T-helper 17 cell (primary cell): ENCODE measurements around the gene CYP19A1. TPM values are rescaled to one million over a fixed set of nuclear protein-coding genes. Genes with fewer than 3 reads are reported as not detected.

Experiments
- ATAC-seq: fragments of 150-1000 bp; cut with Tn5 transposase; 2 replicates; pipeline ENCODE4 v1.10.0; 2021; ENCODE audit warnings: mild to moderate bottlenecking, moderate library complexity
- DNase-seq, 3 donors: peaks; one replicate each; pipeline versions ENCODE4 v3.0.0 to v3.0.0-alpha.2; 2020 to 2021
- H3K9me3 ChIP-seq: one replicate; pipeline ENCODE4 v1.7.0; 2013; ENCODE audit warnings: low read length, mild to moderate bottlenecking; ENCODE audit not compliant: control insufficient read depth, poor library complexity, severe bottlenecking
- H3K27ac Mint-ChIP-seq: one replicate; pipeline ENCODE4 v1.8.0; 2022; ENCODE audit warnings: mild to moderate bottlenecking, moderate library complexity, mixed read lengths
- H3K27me3 Mint-ChIP-seq: one replicate; pipeline ENCODE4 v1.8.0; 2022; ENCODE audit warnings: mixed read lengths
- H3K36me3 Mint-ChIP-seq: one replicate; pipeline ENCODE4 v1.8.0; 2022; ENCODE audit warnings: low read depth, mixed read lengths
- H3K4me1 Mint-ChIP-seq: one replicate; pipeline ENCODE4 v1.8.0; 2022; ENCODE audit warnings: mild to moderate bottlenecking, mixed read lengths
- H3K4me3 Mint-ChIP-seq: one replicate; pipeline ENCODE4 v1.8.0; 2022; ENCODE audit warnings: mild to moderate bottlenecking, moderate library complexity, mixed read lengths
- total RNA-seq, 4 donors: library from RNA in 2 of 4; stranded (reverse) in 2 of 4; gene quantifications; one replicate each; pipeline ENCODE4 v1.2.3 and lab custom pipeline; 2022 to 2026

CYP19A1 gene
- total RNA-seq, 2 donors from 2014 or later, result 0.70 to 1.1 TPM

DNA sequence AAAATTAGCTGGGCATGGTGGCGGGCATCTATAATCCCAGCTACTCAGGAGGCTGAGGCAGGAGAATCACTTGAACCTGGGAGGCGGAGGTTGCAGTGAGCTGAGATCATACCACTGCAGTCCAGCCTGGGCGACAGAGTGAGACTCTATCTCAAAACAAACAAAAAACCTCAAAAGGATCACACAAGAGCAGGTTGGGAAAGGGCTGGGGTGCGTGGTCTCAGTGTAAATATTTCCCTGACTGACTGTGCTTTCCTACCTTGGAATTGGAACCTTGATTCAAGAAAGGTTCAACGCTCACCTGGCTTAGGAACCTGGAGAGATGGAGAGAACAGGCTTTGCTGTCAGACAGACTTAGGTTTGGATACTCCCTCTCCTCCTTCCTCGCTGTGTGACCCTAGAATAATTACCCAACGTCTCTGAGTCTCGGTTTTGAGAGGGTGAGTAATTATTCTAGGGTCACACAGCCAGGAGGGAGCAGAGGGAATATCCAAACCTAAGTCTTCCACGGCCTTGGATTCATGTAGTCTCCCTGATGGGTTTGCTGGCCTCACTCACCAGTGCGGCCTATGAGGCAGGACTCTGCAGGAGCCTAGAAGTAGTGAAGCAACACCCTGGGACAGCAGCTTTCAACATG lies 24.6 kb downstream of the CYP19A1 start:
- H3K36me3 Mint-ChIP-seq, result no peaks in the 10 kb centered on the region
- no peak overlapping the region for H3K27ac Mint-ChIP-seq
- H3K4me3 Mint-ChIP-seq, result no peak overlapping the region
- peaks cover 14% of the 10 kb centered on the region for H3K27me3 Mint-ChIP-seq
- no peaks in the 10 kb centered on the region for H3K9me3 ChIP-seq
- DNase-seq (no peak), ATAC-seq (no peak)
- H3K4me1 Mint-ChIP-seq, result no peaks in the 10 kb centered on the region

DNA sequence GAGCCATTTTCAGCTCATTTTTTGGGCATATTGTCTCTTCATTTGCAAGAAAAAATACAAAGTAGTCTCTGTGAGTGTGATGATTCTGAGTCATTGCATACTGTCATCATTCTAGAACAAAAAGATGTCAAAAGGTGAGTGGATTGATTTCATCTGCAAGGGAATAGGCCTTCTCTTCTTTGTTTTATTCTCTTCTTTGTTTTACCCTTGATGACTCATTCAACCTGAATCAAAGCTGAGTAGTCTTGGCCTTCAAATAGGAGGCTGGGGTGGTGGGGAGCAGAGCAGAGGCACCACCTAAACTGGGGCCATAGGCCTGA lies 25.4 kb downstream of the CYP19A1 start:
- H3K27ac Mint-ChIP-seq, result peak overlapping the region; percentile 6
- DNase-seq (no peak), ATAC-seq (no peak)
- H3K27me3 Mint-ChIP-seq, result peaks cover 16% of the 10 kb centered on the region
- H3K4me1 Mint-ChIP-seq, result no peaks in the 10 kb centered on the region
- no peaks in the 10 kb centered on the region for H3K36me3 Mint-ChIP-seq
- no peaks in the 10 kb centered on the region for H3K9me3 ChIP-seq
- H3K4me3 Mint-ChIP-seq, result no peak overlapping the region

GRCh38 chr15:51312166-51313073 lies 26.0 kb downstream of the CYP19A1 start:
- H3K4me3 Mint-ChIP-seq, result no peak overlapping the region
- H3K27me3 Mint-ChIP-seq, result peaks cover 22% of the 10 kb centered on the region
- no peaks in the 10 kb centered on the region for H3K36me3 Mint-ChIP-seq
- H3K4me1 Mint-ChIP-seq, result peaks cover 4% of the 10 kb centered on the region
- peak overlapping the region; percentile 6 for H3K27ac Mint-ChIP-seq
- no peak for ATAC-seq
- H3K9me3 ChIP-seq, result no peaks in the 10 kb centered on the region
- DNase-seq, result no peak

DNA sequence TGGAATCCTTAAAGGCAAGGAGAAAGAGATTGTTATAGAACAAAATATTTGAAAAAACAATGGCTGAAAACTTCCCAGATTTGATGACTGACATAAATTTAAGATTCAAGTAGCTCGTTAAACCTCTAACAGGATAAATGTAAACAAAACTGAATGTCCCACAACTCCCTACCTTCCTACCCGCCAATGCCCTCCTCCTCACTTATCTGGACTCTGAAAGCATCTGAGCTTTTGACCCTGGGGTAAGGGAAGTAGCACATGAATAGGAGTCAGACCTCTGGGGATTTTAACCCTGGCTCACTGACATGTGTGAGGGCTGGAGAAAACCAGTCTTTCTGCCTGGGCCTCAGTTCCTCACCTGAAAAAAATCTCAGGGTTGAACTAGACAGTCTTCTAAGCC lies 26.9 kb downstream of the CYP19A1 start:
- peaks cover 22% of the 10 kb centered on the region for H3K27me3 Mint-ChIP-seq
- no peak overlapping the region for H3K4me3 Mint-ChIP-seq
- no peaks in the 10 kb centered on the region for H3K9me3 ChIP-seq
- no peak overlapping the region for H3K27ac Mint-ChIP-seq
- H3K36me3 Mint-ChIP-seq, result no peaks in the 10 kb centered on the region
- peaks cover 4% of the 10 kb centered on the region for H3K4me1 Mint-ChIP-seq
- ATAC-seq (no peak), DNase-seq (no peak)

DNA sequence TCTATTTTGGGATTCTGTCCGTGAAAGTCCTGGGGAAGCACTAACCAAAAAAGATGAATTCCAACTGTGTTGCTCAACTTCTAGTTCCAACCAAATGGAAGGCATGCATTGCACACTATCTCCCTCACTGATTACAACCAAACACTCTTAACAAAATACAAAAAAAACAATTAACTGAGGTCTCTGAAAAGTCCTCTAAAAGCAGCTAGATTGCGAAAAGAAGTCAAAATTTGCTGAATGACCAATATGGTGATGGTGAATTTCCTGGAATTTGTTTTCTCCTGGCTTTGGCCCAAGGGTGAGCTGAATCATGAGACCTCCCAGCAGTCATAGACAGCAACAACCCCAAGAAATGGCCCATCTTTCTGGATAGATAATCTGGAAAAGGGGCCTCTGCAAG lies 28.3 kb downstream of the CYP19A1 start:
- peaks cover 4% of the 10 kb centered on the region for H3K4me1 Mint-ChIP-seq
- no peaks in the 10 kb centered on the region for H3K9me3 ChIP-seq
- no peaks in the 10 kb centered on the region for H3K36me3 Mint-ChIP-seq
- ATAC-seq (no peak), DNase-seq (no peak)
- no peak overlapping the region for H3K4me3 Mint-ChIP-seq
- H3K27ac Mint-ChIP-seq, result no peak overlapping the region
- peaks cover 28% of the 10 kb centered on the region for H3K27me3 Mint-ChIP-seq

GRCh38 chr15:51307811-51308210 lies 30.6 kb downstream of the CYP19A1 start:
- no peaks in the 10 kb centered on the region for H3K9me3 ChIP-seq
- no peak for ATAC-seq
- no peak overlapping the region for H3K27ac Mint-ChIP-seq
- peaks cover 34% of the 10 kb centered on the region for H3K27me3 Mint-ChIP-seq
- peaks cover 4% of the 10 kb centered on the region for H3K4me1 Mint-ChIP-seq
- H3K36me3 Mint-ChIP-seq, result no peaks in the 10 kb centered on the region
- H3K4me3 Mint-ChIP-seq, result no peak overlapping the region
- no peak for DNase-seq

DNA sequence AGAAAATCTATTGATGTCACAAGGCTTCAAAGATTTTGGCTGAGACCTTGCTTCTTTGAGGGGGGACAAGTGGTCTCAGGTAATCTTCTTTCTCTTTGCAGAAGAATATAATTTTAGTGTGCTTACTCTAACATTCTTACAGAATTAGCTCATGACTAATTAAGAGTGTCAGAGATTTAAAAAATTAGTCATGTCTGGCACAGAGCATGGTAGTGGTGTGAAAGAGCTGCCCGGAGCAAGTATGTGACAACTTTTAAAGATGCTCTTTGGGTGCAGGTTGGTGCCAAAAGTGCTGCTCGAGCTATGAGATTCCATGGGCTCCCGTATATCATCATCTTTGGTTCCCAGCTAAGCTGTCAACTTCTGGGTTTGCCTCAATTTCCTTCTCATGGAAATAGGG lies 31.1 kb downstream of the CYP19A1 start:
- peaks cover 4% of the 10 kb centered on the region for H3K4me1 Mint-ChIP-seq
- H3K27ac Mint-ChIP-seq, result no peak overlapping the region
- no peaks in the 10 kb centered on the region for H3K9me3 ChIP-seq
- no peaks in the 10 kb centered on the region for H3K36me3 Mint-ChIP-seq
- H3K4me3 Mint-ChIP-seq, result no peak overlapping the region
- H3K27me3 Mint-ChIP-seq, result peaks cover 33% of the 10 kb centered on the region
- ATAC-seq (no peak), DNase-seq (no peak)

- Mint-ChIP-seq H3K36me3 (no peaks in the 10 kb centered on the region), H3K27me3 (peaks cover 44% of the 10 kb centered on the region), H3K4me1 (peaks cover 6% of the 10 kb centered on the region), H3K4me3 (no peak overlapping the region), H3K27ac (no peak overlapping the region)
- no peaks in the 10 kb centered on the region for H3K9me3 ChIP-seq
- DNase-seq (no peak), ATAC-seq (no peak)
These were observed 34.9 kb downstream of the CYP19A1 start for GRCh38 chr15:51303462-51303980.

- no peaks in the 10 kb centered on the region for H3K36me3 Mint-ChIP-seq
- H3K4me1 Mint-ChIP-seq, result peaks cover 2% of the 10 kb centered on the region
- no peak overlapping the region for H3K27ac Mint-ChIP-seq
- H3K4me3 Mint-ChIP-seq, result no peak overlapping the region
- DNase-seq, result no peak
- H3K27me3 Mint-ChIP-seq, result peaks cover 33% of the 10 kb centered on the region
- no peaks in the 10 kb centered on the region for H3K9me3 ChIP-seq
- ATAC-seq, result no peak
These were observed 35.9 kb downstream of the CYP19A1 start for GRCh38 chr15:51302480-51302879.

GRCh38 chr15:51299187-51300015 lies 39.0 kb downstream of the CYP19A1 start:
- peaks cover 38% of the 10 kb centered on the region for H3K27me3 Mint-ChIP-seq

DNA sequence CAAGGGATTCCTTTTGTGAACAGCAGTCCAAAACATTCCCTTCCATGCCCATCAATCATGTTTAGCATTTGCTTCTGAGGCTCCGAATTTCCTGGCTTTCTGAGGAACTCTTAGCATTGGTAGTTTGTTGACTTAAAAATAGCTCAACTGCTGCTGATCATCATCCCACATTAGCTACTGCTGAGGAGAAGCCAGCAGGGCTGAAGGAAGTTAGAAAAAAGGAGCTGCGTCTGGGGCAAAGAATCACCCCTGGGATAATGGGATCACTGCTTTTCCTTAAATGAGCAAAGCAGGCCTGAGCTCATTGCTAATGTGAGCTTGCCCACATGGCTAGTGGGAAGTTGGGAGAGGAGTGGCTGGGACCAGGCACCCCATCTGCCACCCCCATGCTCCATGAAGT lies 39.8 kb downstream of the CYP19A1 start:
- Mint-ChIP-seq H3K36me3 (no peaks in the 10 kb centered on the region), H3K27me3 (peaks cover 35% of the 10 kb centered on the region), H3K4me1 (peaks cover 2% of the 10 kb centered on the region), H3K27ac (no peak overlapping the region), H3K4me3 (no peak overlapping the region)
- DNase-seq (no peak), ATAC-seq (no peak)
- H3K9me3 ChIP-seq, result no peaks in the 10 kb centered on the region

More at GRCh38 chr15:51299187-51300015, 39.0 kb downstream of the CYP19A1 start:
- Mint-ChIP-seq H3K4me1 (peaks cover 2% of the 10 kb centered on the region), H3K27ac (no peak overlapping the region), H3K36me3 (no peaks in the 10 kb centered on the region), H3K4me3 (no peak overlapping the region)
- ATAC-seq, result no peak
- no peak for DNase-seq
- no peaks in the 10 kb centered on the region for H3K9me3 ChIP-seq

- Mint-ChIP-seq H3K36me3 (no peaks in the 10 kb centered on the region), H3K4me3 (no peak overlapping the region), H3K27ac (no peak overlapping the region), H3K27me3 (peaks cover 12% of the 10 kb centered on the region), H3K4me1 (no peaks in the 10 kb centered on the region)
- no peak for DNase-seq
- ATAC-seq, result no peak
- no peaks in the 10 kb centered on the region for H3K9me3 ChIP-seq
These were observed 47.7 kb downstream of the CYP19A1 start for GRCh38 chr15:51290720-51291119.

DNA sequence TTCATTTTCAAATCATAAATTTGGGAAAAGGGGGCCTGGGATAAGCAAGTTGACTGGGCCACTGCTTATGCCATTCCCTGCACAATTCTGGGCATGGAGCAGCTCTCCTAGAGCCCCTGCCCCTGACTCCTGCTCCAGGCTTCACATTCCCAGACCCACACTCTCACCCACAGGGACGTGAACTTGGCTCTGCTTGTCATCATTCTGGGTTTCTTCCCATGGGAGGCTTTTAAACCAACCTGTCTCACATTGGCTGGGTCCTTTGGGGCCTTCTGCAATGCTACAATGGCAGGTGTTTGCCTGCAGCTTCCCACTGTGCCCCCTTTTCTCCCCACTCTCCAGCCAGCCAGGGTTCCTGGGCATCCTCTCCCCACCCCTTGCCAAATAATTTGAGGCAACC lies 49.1 kb downstream of the CYP19A1 start:
- Mint-ChIP-seq H3K4me1 (no peaks in the 10 kb centered on the region), H3K27me3 (peaks cover 8% of the 10 kb centered on the region), H3K36me3 (no peaks in the 10 kb centered on the region), H3K27ac (no peak overlapping the region), H3K4me3 (no peak overlapping the region)
- DNase-seq, result no peak
- ATAC-seq, result no peak
- H3K9me3 ChIP-seq, result no peaks in the 10 kb centered on the region
